Measurements from ENCODE around the gene CTBP1. TPM values are rescaled to one million over a fixed set of nuclear protein-coding genes. Genes with fewer than 3 reads are reported as not detected.

CTBP1 gene
- polyA plus RNA-seq, 3 donors: 21.3 to 226 (median 42.1) TPM

DNA sequence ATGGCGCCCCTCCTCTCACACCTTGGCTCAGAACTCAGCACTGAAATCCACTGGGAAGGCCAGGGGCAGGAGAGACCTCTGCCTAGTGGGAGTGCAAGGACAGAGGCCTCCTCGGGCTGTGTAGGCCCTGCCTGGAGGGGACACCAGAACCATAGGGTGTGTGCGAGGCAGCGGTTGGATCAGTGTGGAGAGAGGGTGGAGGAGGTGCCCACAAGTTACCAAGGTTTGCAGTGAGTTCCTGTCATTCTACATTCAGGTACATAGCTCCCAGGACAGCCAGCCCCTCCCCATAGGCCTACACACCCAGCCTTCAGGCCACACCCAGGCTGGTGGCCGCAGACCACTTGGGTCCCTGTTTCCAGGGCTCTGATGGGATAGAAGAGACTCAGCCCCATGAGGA, 57.3 kb downstream of the CTBP1 start:
- no peak overlapping the region for H3K27ac Mint-ChIP-seq
- peaks cover 10% of the 10 kb centered on the region for H3K4me1 Mint-ChIP-seq
- Histone ChIP-seq H2AFZ (ENCODE audit: insufficient read depth, low read depth, low read length, poor library complexity, severe bottlenecking) (no peak overlapping the region), H3K27me3 (ENCODE audit: control insufficient read depth in 2 of 2, insufficient read depth in 2 of 2, low read length in 2 of 2) (no peaks in the 10 kb centered on the region), H3K36me3 (replicated peaks in 1 of 2; ENCODE audit: control insufficient read depth in 1 of 2, insufficient read depth in 2 of 2, low read length in 2 of 2) (no peaks in the 10 kb centered on the region), H3K79me2 (ENCODE audit: insufficient read depth, low read length) (no peaks in the 10 kb centered on the region), H3K9me3 (replicated peaks in 1 of 2; ENCODE audit: control insufficient read depth in 1 of 2, insufficient read depth in 1 of 2, low read length in 2 of 2) (no peaks in the 10 kb centered on the region), H3K4me3 (replicated peaks in 1 of 3; ENCODE audit: low read depth in 2 of 3, low read length in 3 of 3) (no peak overlapping the region), H3K27ac (ENCODE audit: low read depth in 1 of 2, low read length in 2 of 2) (no peak overlapping the region), H3K4me2 (replicated peaks; ENCODE audit: extremely low read depth, low read length, poor library complexity, severe bottlenecking) (no peak overlapping the region), H3K4me1 (ENCODE audit: control insufficient read depth in 1 of 2, insufficient read depth in 2 of 2, low read length in 2 of 2) (peaks cover 0 to 6% of the 10 kb centered on the region in 2 donors), H4K20me1 (ENCODE audit: insufficient read depth, low read length) (no peaks in the 10 kb centered on the region), H3K9ac (ENCODE audit: insufficient read depth, low read length, poor library complexity, severe bottlenecking) (no peak overlapping the region)
- H3K9me3 Mint-ChIP-seq: peaks cover 0 to 3% (median 0%) of the 10 kb centered on the region in 7 donors
- intact Hi-C loops (cut with micrococcal nuclease): no loop called here
- peaks cover 1 to 2% (median 1%) of the 10 kb centered on the region in 3 donors for H3K27me3 Mint-ChIP-seq (ENCODE audit: low read depth in 3 of 3)
- TF ChIP-seq, protein P1, sequence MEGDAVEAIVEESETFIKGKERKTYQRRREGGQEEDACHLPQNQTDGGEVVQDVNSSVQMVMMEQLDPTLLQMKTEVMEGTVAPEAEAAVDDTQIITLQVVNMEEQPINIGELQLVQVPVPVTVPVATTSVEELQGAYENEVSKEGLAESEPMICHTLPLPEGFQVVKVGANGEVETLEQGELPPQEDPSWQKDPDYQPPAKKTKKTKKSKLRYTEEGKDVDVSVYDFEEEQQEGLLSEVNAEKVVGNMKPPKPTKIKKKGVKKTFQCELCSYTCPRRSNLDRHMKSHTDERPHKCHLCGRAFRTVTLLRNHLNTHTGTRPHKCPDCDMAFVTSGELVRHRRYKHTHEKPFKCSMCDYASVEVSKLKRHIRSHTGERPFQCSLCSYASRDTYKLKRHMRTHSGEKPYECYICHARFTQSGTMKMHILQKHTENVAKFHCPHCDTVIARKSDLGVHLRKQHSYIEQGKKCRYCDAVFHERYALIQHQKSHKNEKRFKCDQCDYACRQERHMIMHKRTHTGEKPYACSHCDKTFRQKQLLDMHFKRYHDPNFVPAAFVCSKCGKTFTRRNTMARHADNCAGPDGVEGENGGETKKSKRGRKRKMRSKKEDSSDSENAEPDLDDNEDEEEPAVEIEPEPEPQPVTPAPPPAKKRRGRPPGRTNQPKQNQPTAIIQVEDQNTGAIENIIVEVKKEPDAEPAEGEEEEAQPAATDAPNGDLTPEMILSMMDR (IDR thresholded peaks at IDR 0.05): no peak
- no peak overlapping the region for H3K4me3 Mint-ChIP-seq
- DNase-seq: peak in 1 of 3 donors; percentile 1
- no peaks in the 10 kb centered on the region for H3K36me3 Mint-ChIP-seq
- 67% methylated on average over 3 of the region's 5 CpGs for WGBS (ENCODE audit: insufficient coverage)

DNA sequence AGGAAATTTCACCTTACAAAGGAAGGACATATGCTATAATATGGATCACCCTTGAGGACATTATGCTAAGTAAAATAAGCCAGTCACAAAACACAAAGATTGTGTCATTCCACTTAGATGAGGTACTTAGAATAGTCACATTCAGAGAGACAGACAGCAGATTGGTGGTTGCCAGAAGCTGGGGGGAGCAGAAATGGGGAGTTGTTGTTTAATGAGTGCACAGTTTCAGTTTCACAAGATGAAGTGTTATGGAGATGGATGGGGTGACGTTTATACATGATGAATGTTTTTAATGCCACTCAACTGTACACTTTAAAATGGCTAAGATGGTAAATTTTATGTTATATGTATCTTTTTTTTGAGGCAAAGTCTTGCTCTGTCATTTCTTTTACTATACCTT, 61.7 kb downstream of the CTBP1 start:
- H3K4me1 Mint-ChIP-seq: peaks cover 42% of the 10 kb centered on the region
- H3K79me2 ChIP-seq (ENCODE audit: insufficient read depth, low read length): no peaks in the 10 kb centered on the region
- H3K27me3 ChIP-seq (ENCODE audit: control insufficient read depth in 2 of 2, insufficient read depth in 2 of 2, low read length in 2 of 2): no peaks in the 10 kb centered on the region
- peaks cover 0 to 9% (median 4%) of the 10 kb centered on the region in 7 donors for H3K9me3 Mint-ChIP-seq
- H3K27me3 Mint-ChIP-seq (ENCODE audit: low read depth in 3 of 3): peaks cover 0 to 1% (median 1%) of the 10 kb centered on the region in 3 donors
- intact Hi-C loops (cut with micrococcal nuclease): no loop called here
- H3K9me3 ChIP-seq (replicated peaks in 1 of 2; ENCODE audit: control insufficient read depth in 1 of 2, insufficient read depth in 1 of 2, low read length in 2 of 2): no peaks in the 10 kb centered on the region
- peaks cover 3 to 4% of the 10 kb centered on the region in 2 donors for H3K36me3 Mint-ChIP-seq
- H3K4me3 Mint-ChIP-seq: no peak overlapping the region
- no peaks in the 10 kb centered on the region for H3K36me3 ChIP-seq (replicated peaks in 1 of 2; ENCODE audit: control insufficient read depth in 1 of 2, insufficient read depth in 2 of 2, low read length in 2 of 2)
- TF ChIP-seq, protein P1 (IDR thresholded peaks at IDR 0.05): no peak
- H2AFZ ChIP-seq (ENCODE audit: insufficient read depth, low read depth, low read length, poor library complexity, severe bottlenecking): no peak overlapping the region
- no peak overlapping the region for H3K27ac ChIP-seq (ENCODE audit: low read depth in 1 of 2, low read length in 2 of 2)
- no peaks in the 10 kb centered on the region for H4K20me1 ChIP-seq (ENCODE audit: insufficient read depth, low read length)
- 0% methylated on average over 1 of the region's 1 CpG for WGBS (ENCODE audit: insufficient coverage)
- peak overlapping the region in 3 of 7 donors; percentile 3 to 52 (median 20) for H3K27ac Mint-ChIP-seq
- H3K4me1 ChIP-seq (ENCODE audit: control insufficient read depth in 1 of 2, insufficient read depth in 2 of 2, low read length in 2 of 2): peaks cover 19 to 41% of the 10 kb centered on the region in 2 donors
- no peak overlapping the region for H3K4me2 ChIP-seq (replicated peaks; ENCODE audit: extremely low read depth, low read length, poor library complexity, severe bottlenecking)
- peak; percentile 59 to 63 (median 63) for DNase-seq
- H3K4me3 ChIP-seq (replicated peaks in 1 of 3; ENCODE audit: low read depth in 2 of 3, low read length in 3 of 3): no peak overlapping the region
- no peak overlapping the region for H3K9ac ChIP-seq (ENCODE audit: insufficient read depth, low read length, poor library complexity, severe bottlenecking)
